ENCODE data around the gene LMO1.

The LMO1 gene

GRCh38 chr11:8263769-8264410, at the start of gene LMO1:
Gene LMO1, minus strand, starts transcription at chr11:8263878. Its CDS starts 516 bp downstream, at chr11:8263362.
- Histone ChIP-seq H3K9me3 (ENCODE audit: control insufficient read depth in 2 of 2, low read length in 2 of 2) (no peaks in the 10 kb centered on the region), H3K4me3 (ENCODE audit: low read length in 2 of 2) (peak within 1 kb of the TSS; percentile 41 to 42), H3K27me3 (ENCODE audit: control insufficient read depth in 2 of 2, insufficient read depth in 2 of 2, low read length in 2 of 2) (peaks cover 55 to 58% of the 10 kb centered on the region in 2 donors), H3K27ac (ENCODE audit: low read depth in 2 of 2, low read length in 2 of 2) (no peak within 1 kb of the TSS), H3K4me1 (ENCODE audit: control insufficient read depth in 2 of 2, insufficient read depth in 2 of 2, low read length in 2 of 2) (peaks cover 0 to 6% of the 10 kb centered on the region in 2 donors), H3K9ac (ENCODE audit: low read depth in 1 of 2, low read length in 2 of 2) (no peak within 1 kb of the TSS), H3K36me3 (ENCODE audit: control insufficient read depth in 2 of 2, insufficient read depth in 2 of 2, low read length in 2 of 2) (no peaks in the 10 kb centered on the region)

GRCh38 chr11:8312986-8313385, 49.3 kb upstream of the LMO1 start:
- no peaks in the 10 kb centered on the region for H3K27me3 ChIP-seq (ENCODE audit: control insufficient read depth in 2 of 2, insufficient read depth in 2 of 2, low read length in 2 of 2)
- no peaks in the 10 kb centered on the region for H3K36me3 ChIP-seq (ENCODE audit: control insufficient read depth in 2 of 2, insufficient read depth in 2 of 2, low read length in 2 of 2)
- H3K27ac ChIP-seq (ENCODE audit: low read depth in 2 of 2, low read length in 2 of 2), result no peak overlapping the region
- H3K9ac ChIP-seq (ENCODE audit: low read depth in 1 of 2, low read length in 2 of 2), result no peak overlapping the region
- H3K4me3 ChIP-seq (ENCODE audit: low read length in 2 of 2), result no peak overlapping the region
- H3K9me3 ChIP-seq (ENCODE audit: control insufficient read depth in 2 of 2, low read length in 2 of 2), result no peaks in the 10 kb centered on the region
- H3K4me1 ChIP-seq (ENCODE audit: control insufficient read depth in 2 of 2, insufficient read depth in 2 of 2, low read length in 2 of 2), result no peaks in the 10 kb centered on the region

GRCh38 chr11:8311366-8311765, 47.7 kb upstream of the LMO1 start:
- Histone ChIP-seq H3K9ac (ENCODE audit: low read depth in 1 of 2, low read length in 2 of 2) (no peak overlapping the region), H3K9me3 (ENCODE audit: control insufficient read depth in 2 of 2, low read length in 2 of 2) (no peaks in the 10 kb centered on the region), H3K27ac (ENCODE audit: low read depth in 2 of 2, low read length in 2 of 2) (no peak overlapping the region), H3K4me3 (ENCODE audit: low read length in 2 of 2) (no peak overlapping the region), H3K27me3 (ENCODE audit: control insufficient read depth in 2 of 2, insufficient read depth in 2 of 2, low read length in 2 of 2) (no peaks in the 10 kb centered on the region), H3K36me3 (ENCODE audit: control insufficient read depth in 2 of 2, insufficient read depth in 2 of 2, low read length in 2 of 2) (no peaks in the 10 kb centered on the region), H3K4me1 (ENCODE audit: control insufficient read depth in 2 of 2, insufficient read depth in 2 of 2, low read length in 2 of 2) (no peaks in the 10 kb centered on the region)

GRCh38 chr11:8310743-8311298, 47.1 kb upstream of the LMO1 start:
- Histone ChIP-seq H3K4me1 (ENCODE audit: control insufficient read depth in 2 of 2, insufficient read depth in 2 of 2, low read length in 2 of 2) (no peaks in the 10 kb centered on the region), H3K36me3 (ENCODE audit: control insufficient read depth in 2 of 2, insufficient read depth in 2 of 2, low read length in 2 of 2) (no peaks in the 10 kb centered on the region), H3K27ac (ENCODE audit: low read depth in 2 of 2, low read length in 2 of 2) (no peak overlapping the region), H3K4me3 (ENCODE audit: low read length in 2 of 2) (no peak overlapping the region), H3K9me3 (ENCODE audit: control insufficient read depth in 2 of 2, low read length in 2 of 2) (no peaks in the 10 kb centered on the region), H3K27me3 (ENCODE audit: control insufficient read depth in 2 of 2, insufficient read depth in 2 of 2, low read length in 2 of 2) (no peaks in the 10 kb centered on the region), H3K9ac (ENCODE audit: low read depth in 1 of 2, low read length in 2 of 2) (no peak overlapping the region)

- no peaks in the 10 kb centered on the region for H3K27me3 ChIP-seq (ENCODE audit: control insufficient read depth in 2 of 2, insufficient read depth in 2 of 2, low read length in 2 of 2)
- H3K9ac ChIP-seq (ENCODE audit: low read depth in 1 of 2, low read length in 2 of 2), result no peak overlapping the region
These were observed 46.2 kb upstream of the LMO1 start for GRCh38 chr11:8309862-8310261.

GRCh38 chr11:8309311-8309710, 45.6 kb upstream of the LMO1 start:
- no peaks in the 10 kb centered on the region for H3K27me3 ChIP-seq (ENCODE audit: control insufficient read depth in 2 of 2, insufficient read depth in 2 of 2, low read length in 2 of 2)
- no peaks in the 10 kb centered on the region for H3K4me1 ChIP-seq (ENCODE audit: control insufficient read depth in 2 of 2, insufficient read depth in 2 of 2, low read length in 2 of 2)
- no peak overlapping the region for H3K4me3 ChIP-seq (ENCODE audit: low read length in 2 of 2)
- H3K9ac ChIP-seq (ENCODE audit: low read depth in 1 of 2, low read length in 2 of 2), result no peak overlapping the region
- H3K27ac ChIP-seq (ENCODE audit: low read depth in 2 of 2, low read length in 2 of 2), result no peak overlapping the region
- H3K36me3 ChIP-seq (ENCODE audit: control insufficient read depth in 2 of 2, insufficient read depth in 2 of 2, low read length in 2 of 2), result no peaks in the 10 kb centered on the region
- H3K9me3 ChIP-seq (ENCODE audit: control insufficient read depth in 2 of 2, low read length in 2 of 2), result no peaks in the 10 kb centered on the region

More at GRCh38 chr11:8309862-8310261, 46.2 kb upstream of the LMO1 start:
- H3K9me3 ChIP-seq (ENCODE audit: control insufficient read depth in 2 of 2, low read length in 2 of 2), result no peaks in the 10 kb centered on the region
- H3K4me1 ChIP-seq (ENCODE audit: control insufficient read depth in 2 of 2, insufficient read depth in 2 of 2, low read length in 2 of 2), result no peaks in the 10 kb centered on the region
- H3K36me3 ChIP-seq (ENCODE audit: control insufficient read depth in 2 of 2, insufficient read depth in 2 of 2, low read length in 2 of 2), result no peaks in the 10 kb centered on the region
- no peak overlapping the region for H3K27ac ChIP-seq (ENCODE audit: low read depth in 2 of 2, low read length in 2 of 2)
- no peak overlapping the region for H3K4me3 ChIP-seq (ENCODE audit: low read length in 2 of 2)

GRCh38 chr11:8307601-8308000, 43.9 kb upstream of the LMO1 start:
- H3K27ac ChIP-seq (ENCODE audit: low read depth in 2 of 2, low read length in 2 of 2), result no peak overlapping the region
- no peaks in the 10 kb centered on the region for H3K9me3 ChIP-seq (ENCODE audit: control insufficient read depth in 2 of 2, low read length in 2 of 2)
- H3K27me3 ChIP-seq (ENCODE audit: control insufficient read depth in 2 of 2, insufficient read depth in 2 of 2, low read length in 2 of 2), result no peaks in the 10 kb centered on the region
- no peak overlapping the region for H3K4me3 ChIP-seq (ENCODE audit: low read length in 2 of 2)
- no peaks in the 10 kb centered on the region for H3K4me1 ChIP-seq (ENCODE audit: control insufficient read depth in 2 of 2, insufficient read depth in 2 of 2, low read length in 2 of 2)
- no peak overlapping the region for H3K9ac ChIP-seq (ENCODE audit: low read depth in 1 of 2, low read length in 2 of 2)
- H3K36me3 ChIP-seq (ENCODE audit: control insufficient read depth in 2 of 2, insufficient read depth in 2 of 2, low read length in 2 of 2), result no peaks in the 10 kb centered on the region

- Histone ChIP-seq H3K36me3 (ENCODE audit: control insufficient read depth in 2 of 2, insufficient read depth in 2 of 2, low read length in 2 of 2) (no peaks in the 10 kb centered on the region), H3K4me1 (ENCODE audit: control insufficient read depth in 2 of 2, insufficient read depth in 2 of 2, low read length in 2 of 2) (no peaks in the 10 kb centered on the region), H3K4me3 (ENCODE audit: low read length in 2 of 2) (no peak overlapping the region), H3K27ac (ENCODE audit: low read depth in 2 of 2, low read length in 2 of 2) (no peak overlapping the region), H3K9ac (ENCODE audit: low read depth in 1 of 2, low read length in 2 of 2) (no peak overlapping the region), H3K27me3 (ENCODE audit: control insufficient read depth in 2 of 2, insufficient read depth in 2 of 2, low read length in 2 of 2) (no peaks in the 10 kb centered on the region), H3K9me3 (ENCODE audit: control insufficient read depth in 2 of 2, low read length in 2 of 2) (no peaks in the 10 kb centered on the region)
These were observed 37.9 kb upstream of the LMO1 start for GRCh38 chr11:8301622-8302021.

- Histone ChIP-seq H3K27ac (ENCODE audit: low read depth in 2 of 2, low read length in 2 of 2) (no peak overlapping the region), H3K36me3 (ENCODE audit: control insufficient read depth in 2 of 2, insufficient read depth in 2 of 2, low read length in 2 of 2) (no peaks in the 10 kb centered on the region), H3K4me3 (ENCODE audit: low read length in 2 of 2) (no peak overlapping the region), H3K4me1 (ENCODE audit: control insufficient read depth in 2 of 2, insufficient read depth in 2 of 2, low read length in 2 of 2) (no peaks in the 10 kb centered on the region), H3K9ac (ENCODE audit: low read depth in 1 of 2, low read length in 2 of 2) (no peak overlapping the region), H3K9me3 (ENCODE audit: control insufficient read depth in 2 of 2, low read length in 2 of 2) (no peaks in the 10 kb centered on the region), H3K27me3 (ENCODE audit: control insufficient read depth in 2 of 2, insufficient read depth in 2 of 2, low read length in 2 of 2) (peaks cover 0 to 2% of the 10 kb centered on the region in 2 donors)
These were observed 35.4 kb upstream of the LMO1 start for GRCh38 chr11:8298801-8299786.

Measured in mucosa of rectum (tissue), 2 donors.